GM12873 (cell line): Measurements from ENCODE around the gene DGKH.

Source experiments
- TF ChIP-seq, protein P1 (sequence below): IDR thresholded peaks from 2 replicates; pipeline ENCODE4 v1.5.1; 2012; ENCODE audit warnings: low read depth, mild to moderate bottlenecking, moderate library complexity, low read length, control low read depth; ENCODE audit not compliant: insufficient read depth; ENCODE audit errors: missing control alignments

Gene DGKH

GRCh38 chr13:42164557-42165125 lies 116.2 kb downstream of the DGKH start:
- TF ChIP-seq, protein P1, sequence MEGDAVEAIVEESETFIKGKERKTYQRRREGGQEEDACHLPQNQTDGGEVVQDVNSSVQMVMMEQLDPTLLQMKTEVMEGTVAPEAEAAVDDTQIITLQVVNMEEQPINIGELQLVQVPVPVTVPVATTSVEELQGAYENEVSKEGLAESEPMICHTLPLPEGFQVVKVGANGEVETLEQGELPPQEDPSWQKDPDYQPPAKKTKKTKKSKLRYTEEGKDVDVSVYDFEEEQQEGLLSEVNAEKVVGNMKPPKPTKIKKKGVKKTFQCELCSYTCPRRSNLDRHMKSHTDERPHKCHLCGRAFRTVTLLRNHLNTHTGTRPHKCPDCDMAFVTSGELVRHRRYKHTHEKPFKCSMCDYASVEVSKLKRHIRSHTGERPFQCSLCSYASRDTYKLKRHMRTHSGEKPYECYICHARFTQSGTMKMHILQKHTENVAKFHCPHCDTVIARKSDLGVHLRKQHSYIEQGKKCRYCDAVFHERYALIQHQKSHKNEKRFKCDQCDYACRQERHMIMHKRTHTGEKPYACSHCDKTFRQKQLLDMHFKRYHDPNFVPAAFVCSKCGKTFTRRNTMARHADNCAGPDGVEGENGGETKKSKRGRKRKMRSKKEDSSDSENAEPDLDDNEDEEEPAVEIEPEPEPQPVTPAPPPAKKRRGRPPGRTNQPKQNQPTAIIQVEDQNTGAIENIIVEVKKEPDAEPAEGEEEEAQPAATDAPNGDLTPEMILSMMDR, result no peak

DNA sequence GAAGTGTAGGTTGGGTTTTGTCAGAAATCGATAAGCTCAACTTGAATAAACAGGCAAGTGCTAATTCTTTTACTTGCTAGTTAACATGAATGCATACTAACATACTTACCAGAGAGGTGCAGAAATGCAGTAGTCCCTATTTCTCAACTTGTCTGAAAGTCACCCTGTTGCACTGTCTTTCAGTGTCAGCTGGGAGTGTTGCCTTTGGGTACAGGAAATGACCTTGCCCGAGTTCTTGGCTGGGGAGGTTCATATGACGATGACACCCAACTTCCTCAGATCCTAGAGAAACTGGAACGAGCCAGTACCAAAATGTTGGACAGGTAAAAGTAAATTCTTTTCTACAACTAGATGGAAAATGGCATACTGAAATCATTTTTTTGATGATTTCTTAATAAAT lies 120.0 kb downstream of the DGKH start:
- TF ChIP-seq, protein P1, result no peak

- TF ChIP-seq, protein P1, result no peak
Observed at GRCh38 chr13:42170029-42170428, 121.6 kb downstream of the DGKH start.

GRCh38 chr13:42173789-42174343 lies 125.4 kb downstream of the DGKH start:
- TF ChIP-seq, protein P1, result no peak

- TF ChIP-seq, protein P1, result no peak
Observed at GRCh38 chr13:42174344-42175162, 126.1 kb downstream of the DGKH start.

GRCh38 chr13:42176294-42176693 lies 127.8 kb downstream of the DGKH start:
- TF ChIP-seq, protein P1, result no peak

- TF ChIP-seq, protein P1, result no peak
Observed at GRCh38 chr13:42177189-42177588, 128.7 kb downstream of the DGKH start.
